Neural progenitor cell (in vitro differentiated cells): ENCODE results near the gene SYDE1. TPM values are rescaled to one million over a fixed set of nuclear protein-coding genes. Genes with fewer than 3 reads are reported as not detected.
A peak's percentile ranks its signal among the peaks of the same experiment; 100 is the strongest.

ENCODE experiments used
- DNase-seq: peaks from one replicate; pipeline ENCODE4 v3.0.0-alpha.2; 2016; ENCODE audit warnings: low spot score
- H2AFZ ChIP-seq: fragments of 200-600 bp; sonication (generic); replicated peaks from 2 replicates; pipeline ENCODE4 v1.6.1; 2016; ENCODE audit warnings: antibody characterized with exemption
- H3F3A ChIP-seq: fragments of 200-600 bp; sonication (generic); 2 replicates; pipeline ENCODE4 v1.6.1; 2016; ENCODE audit warnings: antibody characterized with exemption, low read depth
- H3K27ac ChIP-seq: fragments of 200-600 bp; sonication (generic); 2 replicates; pipeline ENCODE4 v1.5.1; 2016; ENCODE audit warnings: mild to moderate bottlenecking
- H3K27me3 ChIP-seq: fragments of 200-600 bp; sonication (generic); 2 replicates; pipeline ENCODE4 v1.6.1; 2016; ENCODE audit warnings: mild to moderate bottlenecking, moderate library complexity
- H3K36me3 ChIP-seq: fragments of 200-600 bp; sonication (generic); 2 replicates; pipeline ENCODE4 v1.5.1; 2016
- H3K4me1 ChIP-seq: fragments of 200-600 bp; sonication (generic); 2 replicates; pipeline ENCODE4 v1.6.1; 2016; ENCODE audit warnings: mixed run types
- H3K4me2 ChIP-seq: fragments of 200-600 bp; sonication (generic); 2 replicates; pipeline ENCODE4 v1.6.1; 2016
- H3K4me3 ChIP-seq: fragments of 200-600 bp; sonication (generic); 2 replicates; pipeline ENCODE4 v1.5.1; 2016
- H3K79me2 ChIP-seq: fragments of 200-600 bp; sonication (generic); 2 replicates; pipeline ENCODE4 v1.6.1; 2016; ENCODE audit warnings: low read depth
- H3K9ac ChIP-seq: fragments of 200-600 bp; sonication (generic); 2 replicates; pipeline ENCODE4 v1.6.1; 2016
- H3K9me3 ChIP-seq: fragments of 200-600 bp; sonication (generic); 2 replicates; pipeline ENCODE4 v1.5.1; 2016; ENCODE audit warnings: low read depth
- H4K20me1 ChIP-seq: fragments of 200-600 bp; sonication (generic); 2 replicates; pipeline ENCODE4 v1.6.1; 2016; ENCODE audit warnings: low read depth
- H3K27ac Mint-ChIP-seq: 3 replicates; pipeline ENCODE4 v1.8.0; 2021; ENCODE audit warnings: mixed read lengths
- H3K27me3 Mint-ChIP-seq: 2 replicates; pipeline ENCODE4 v1.8.0; 2022; ENCODE audit warnings: low read depth, mild to moderate bottlenecking, inconsistent platforms, moderate library complexity, mixed read lengths; ENCODE audit not compliant: insufficient read depth
- H3K36me3 Mint-ChIP-seq: 3 replicates; pipeline ENCODE4 v1.8.0; 2021; ENCODE audit warnings: mixed read lengths
- H3K4me1 Mint-ChIP-seq: 3 replicates; pipeline ENCODE4 v1.8.0; 2021; ENCODE audit warnings: mixed read lengths
- H3K4me3 Mint-ChIP-seq: 3 replicates; pipeline ENCODE4 v1.8.0; 2021; ENCODE audit warnings: mild to moderate bottlenecking, moderate library complexity, mixed read lengths
- H3K9me3 Mint-ChIP-seq: 3 replicates; pipeline ENCODE4 v1.8.0; 2020; ENCODE audit warnings: mixed read lengths
- EZH2 ChIP-seq: fragments of 200-600 bp; sonication (generic); IDR thresholded peaks from 2 replicates; pipeline ENCODE4 v1.6.1; 2017; ENCODE audit warnings: antibody characterized with exemption, mild to moderate bottlenecking, moderate library complexity
- EZH2phosphoT487 ChIP-seq: fragments of 200-600 bp; sonication (generic); IDR thresholded peaks from 2 replicates; pipeline ENCODE4 v1.6.1; 2017; ENCODE audit warnings: antibody characterized with exemption
- total RNA-seq: library from RNA; depleted of rRNA; stranded (reverse); fragments of >200 nt; gene quantifications from 2 replicates; pipeline ENCODE4 v1.2.3, GENCODE V29; 2015; ENCODE audit warnings: low replicate concordance
- TF ChIP-seq, protein P1 (sequence below): fragments of 200-600 bp; sonication (generic); IDR thresholded peaks from 2 replicates; pipeline ENCODE4 v1.5.1; 2017; ENCODE audit warnings: antibody characterized with exemption, mild to moderate bottlenecking

SYDE1 gene
- total RNA-seq, 1 donor from 2014 or later: 8.0 TPM

DNA sequence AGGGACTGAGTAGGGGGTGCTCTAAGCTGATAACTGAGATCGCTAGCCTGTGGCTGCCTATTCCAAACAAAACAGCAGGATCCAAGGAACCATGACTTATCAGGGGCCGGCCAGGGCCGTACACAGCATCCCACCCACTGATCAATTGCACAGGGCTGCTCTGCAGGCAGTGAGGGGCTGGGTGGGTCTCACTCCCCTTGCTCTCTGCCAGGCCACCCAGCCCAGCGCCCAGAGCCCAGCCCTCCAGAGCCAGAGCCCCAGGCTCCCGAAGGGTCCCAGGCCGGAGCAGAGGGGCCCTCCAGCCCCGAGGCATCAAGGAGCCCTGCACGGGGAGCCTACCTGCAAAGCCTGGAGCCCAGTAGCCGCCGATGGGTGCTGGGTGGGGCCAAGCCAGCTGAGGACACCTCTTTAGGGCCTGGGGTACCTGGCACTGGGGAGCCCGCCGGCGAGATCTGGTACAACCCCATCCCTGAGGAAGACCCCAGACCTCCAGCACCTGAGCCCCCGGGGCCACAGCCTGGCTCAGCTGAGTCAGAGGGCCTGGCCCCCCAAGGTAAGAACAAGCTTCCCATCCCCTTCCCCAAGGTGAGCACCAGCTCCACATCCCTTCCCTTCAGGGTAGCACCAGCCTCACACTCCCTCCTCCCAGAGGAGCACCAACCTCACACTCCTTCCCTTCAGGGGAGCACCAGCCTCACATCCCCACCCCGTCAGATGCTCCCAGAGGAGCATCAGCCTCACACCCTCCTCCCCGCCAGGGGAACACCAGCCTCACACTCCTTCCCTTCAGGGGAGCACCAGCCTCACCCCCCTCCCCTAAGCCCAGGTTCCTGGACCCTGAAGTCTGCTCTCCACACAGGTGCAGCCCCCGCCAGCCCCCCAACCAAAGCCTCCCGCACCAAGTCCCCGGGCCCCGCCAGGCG lies 1.9 kb downstream of the SYDE1 start:
- Histone ChIP-seq H3K36me3 (peaks cover 3% of the 10 kb centered on the region), H3K4me2 (peak overlapping the region; percentile 91), H3K4me3 (peak overlapping the region; percentile 94), H2AFZ (no peak overlapping the region), H3K79me2 (peaks cover 21% of the 10 kb centered on the region), H4K20me1 (no peaks in the 10 kb centered on the region), H3F3A (peaks cover 23% of the 10 kb centered on the region), H3K9ac (no peak overlapping the region), H3K4me1 (no peaks in the 10 kb centered on the region), H3K27ac (no peak overlapping the region), H3K27me3 (no peaks in the 10 kb centered on the region), H3K9me3 (no peaks in the 10 kb centered on the region)
- Mint-ChIP-seq H3K27ac (no peak overlapping the region), H3K27me3 (peaks cover 3% of the 10 kb centered on the region), H3K9me3 (peaks cover 15% of the 10 kb centered on the region), H3K36me3 (peaks cover 14% of the 10 kb centered on the region), H3K4me1 (peaks cover 12% of the 10 kb centered on the region), H3K4me3 (peak overlapping the region; percentile 86)
- TF ChIP-seq EZH2: no peak
- no peak for TF ChIP-seq EZH2phosphoT487
- TF ChIP-seq, protein P1, sequence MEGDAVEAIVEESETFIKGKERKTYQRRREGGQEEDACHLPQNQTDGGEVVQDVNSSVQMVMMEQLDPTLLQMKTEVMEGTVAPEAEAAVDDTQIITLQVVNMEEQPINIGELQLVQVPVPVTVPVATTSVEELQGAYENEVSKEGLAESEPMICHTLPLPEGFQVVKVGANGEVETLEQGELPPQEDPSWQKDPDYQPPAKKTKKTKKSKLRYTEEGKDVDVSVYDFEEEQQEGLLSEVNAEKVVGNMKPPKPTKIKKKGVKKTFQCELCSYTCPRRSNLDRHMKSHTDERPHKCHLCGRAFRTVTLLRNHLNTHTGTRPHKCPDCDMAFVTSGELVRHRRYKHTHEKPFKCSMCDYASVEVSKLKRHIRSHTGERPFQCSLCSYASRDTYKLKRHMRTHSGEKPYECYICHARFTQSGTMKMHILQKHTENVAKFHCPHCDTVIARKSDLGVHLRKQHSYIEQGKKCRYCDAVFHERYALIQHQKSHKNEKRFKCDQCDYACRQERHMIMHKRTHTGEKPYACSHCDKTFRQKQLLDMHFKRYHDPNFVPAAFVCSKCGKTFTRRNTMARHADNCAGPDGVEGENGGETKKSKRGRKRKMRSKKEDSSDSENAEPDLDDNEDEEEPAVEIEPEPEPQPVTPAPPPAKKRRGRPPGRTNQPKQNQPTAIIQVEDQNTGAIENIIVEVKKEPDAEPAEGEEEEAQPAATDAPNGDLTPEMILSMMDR: no peak
- DNase-seq: no peak

DNA sequence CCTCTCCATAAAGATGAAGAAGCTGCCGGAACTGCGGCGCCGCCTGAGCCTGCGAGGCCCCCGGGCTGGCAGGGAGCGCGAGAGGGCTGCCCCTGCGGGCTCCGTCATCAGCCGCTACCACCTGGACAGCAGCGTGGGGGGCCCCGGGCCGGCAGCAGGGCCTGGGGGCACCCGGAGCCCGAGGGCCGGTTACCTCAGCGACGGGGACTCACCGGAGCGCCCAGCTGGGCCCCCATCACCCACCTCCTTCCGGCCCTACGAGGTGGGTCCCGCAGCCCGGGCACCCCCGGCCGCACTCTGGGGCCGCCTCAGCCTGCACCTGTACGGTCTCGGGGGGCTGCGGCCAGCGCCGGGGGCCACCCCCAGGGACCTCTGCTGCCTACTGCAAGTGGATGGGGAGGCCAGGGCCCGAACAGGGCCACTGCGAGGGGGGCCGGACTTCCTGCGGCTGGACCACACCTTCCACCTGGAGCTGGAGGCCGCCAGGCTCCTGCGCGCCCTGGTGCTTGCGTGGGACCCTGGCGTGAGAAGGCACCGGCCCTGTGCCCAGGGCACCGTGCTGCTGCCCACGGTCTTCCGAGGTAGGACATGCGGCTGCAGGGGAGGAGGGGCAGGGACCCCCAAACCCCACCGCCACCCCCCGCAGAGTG lies 2.7 kb downstream of the SYDE1 start:
- no peaks in the 10 kb centered on the region for H3K9me3 ChIP-seq
- peaks cover 3% of the 10 kb centered on the region for H3K36me3 ChIP-seq
- Mint-ChIP-seq H3K9me3 (peaks cover 8% of the 10 kb centered on the region), H3K27me3 (peaks cover 3% of the 10 kb centered on the region), H3K27ac (no peak overlapping the region), H3K4me3 (no peak overlapping the region), H3K36me3 (peaks cover 10% of the 10 kb centered on the region), H3K4me1 (peaks cover 12% of the 10 kb centered on the region)
- H3K4me3 ChIP-seq: no peak overlapping the region
- TF ChIP-seq, protein P1: no peak
- TF ChIP-seq EZH2phosphoT487 (no peak), EZH2 (no peak)
- H3K79me2 ChIP-seq: peaks cover 21% of the 10 kb centered on the region
- H3F3A ChIP-seq: peaks cover 26% of the 10 kb centered on the region
- no peaks in the 10 kb centered on the region for H3K27me3 ChIP-seq
- no peak overlapping the region for H3K9ac ChIP-seq
- no peak for DNase-seq
- no peaks in the 10 kb centered on the region for H4K20me1 ChIP-seq
- no peaks in the 10 kb centered on the region for H3K4me1 ChIP-seq
- H3K27ac ChIP-seq: no peak overlapping the region
- H2AFZ ChIP-seq: no peak overlapping the region
- no peak overlapping the region for H3K4me2 ChIP-seq

DNA sequence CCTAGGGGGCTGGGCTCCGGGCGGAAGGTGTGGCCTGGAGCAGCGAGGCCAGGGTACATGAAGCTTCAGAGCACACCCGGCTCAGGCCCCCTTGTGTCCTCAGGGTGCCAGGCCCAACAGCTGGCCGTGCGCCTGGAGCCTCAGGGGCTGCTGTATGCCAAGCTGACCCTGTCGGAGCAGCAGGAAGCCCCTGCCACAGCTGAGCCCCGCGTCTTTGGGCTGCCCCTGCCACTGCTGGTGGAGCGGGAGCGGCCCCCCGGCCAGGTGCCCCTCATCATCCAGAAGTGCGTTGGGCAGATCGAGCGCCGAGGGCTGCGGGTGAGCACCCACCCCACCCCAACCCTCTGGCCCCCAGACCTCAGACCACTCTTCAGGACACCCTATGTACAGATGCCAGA lies 3.2 kb downstream of the SYDE1 start:
- TF ChIP-seq EZH2phosphoT487 (no peak), EZH2 (no peak)
- TF ChIP-seq, protein P1: no peak
- no peaks in the 10 kb centered on the region for H3K4me1 ChIP-seq
- no peaks in the 10 kb centered on the region for H4K20me1 ChIP-seq
- no peak overlapping the region for H3K4me2 ChIP-seq
- H3F3A ChIP-seq: peaks cover 31% of the 10 kb centered on the region
- H3K4me1 Mint-ChIP-seq: peaks cover 12% of the 10 kb centered on the region
- no peak overlapping the region for H3K27ac Mint-ChIP-seq
- H3K36me3 ChIP-seq: peaks cover 3% of the 10 kb centered on the region
- H3K27me3 Mint-ChIP-seq: peaks cover 3% of the 10 kb centered on the region
- H3K9ac ChIP-seq: no peak overlapping the region
- H3K27ac ChIP-seq: no peak overlapping the region
- no peak overlapping the region for H2AFZ ChIP-seq
- H3K36me3 Mint-ChIP-seq: peaks cover 10% of the 10 kb centered on the region
- no peak for DNase-seq
- H3K4me3 ChIP-seq: no peak overlapping the region
- peaks cover 4% of the 10 kb centered on the region for H3K9me3 Mint-ChIP-seq
- no peak overlapping the region for H3K4me3 Mint-ChIP-seq
- peaks cover 21% of the 10 kb centered on the region for H3K79me2 ChIP-seq
- no peaks in the 10 kb centered on the region for H3K9me3 ChIP-seq
- H3K27me3 ChIP-seq: no peaks in the 10 kb centered on the region
